Ectodermal cell (in vitro differentiated cells): Measurements from ENCODE around the gene RPS5.
"Not testable (repeated sequence)": the region's sequence is repeated elsewhere in the genome, so short reads cannot be mapped to it uniquely, and the experiment has no call there.

Experiments used
- H3K27ac ChIP-seq: 2 replicates; pipeline ENCODE4 v1.7.0; 2013; ENCODE audit warnings: mild to moderate bottlenecking, low read depth, low read length; ENCODE audit not compliant: insufficient read depth, poor library complexity, severe bottlenecking
- H3K27me3 ChIP-seq: 2 replicates; pipeline ENCODE4 v1.7.0; 2013; ENCODE audit warnings: mild to moderate bottlenecking, low read length; ENCODE audit not compliant: insufficient read depth, control insufficient read depth, poor library complexity, severe bottlenecking
- H3K36me3 ChIP-seq: one replicate; pipeline ENCODE4 v1.7.0; 2013; ENCODE audit warnings: low read length; ENCODE audit not compliant: control insufficient read depth, insufficient read depth
- H3K4me1 ChIP-seq: one replicate; pipeline ENCODE4 v1.7.0; 2013; ENCODE audit warnings: low read length; ENCODE audit not compliant: control insufficient read depth, insufficient read depth
- H3K4me3 ChIP-seq: 2 replicates; pipeline ENCODE4 v1.7.0; 2013; ENCODE audit warnings: low read depth, low read length, control low read depth; ENCODE audit not compliant: insufficient read depth
- H3K9me3 ChIP-seq: 2 replicates; pipeline ENCODE4 v1.7.0; 2013; ENCODE audit warnings: mild to moderate bottlenecking, low read length, moderate library complexity; ENCODE audit not compliant: control insufficient read depth
- WGBS, 2 experiments: methylation state at CpG; one replicate each; pipeline ENCODE4 v1.1.7; 2013; ENCODE audit warnings: missing lambda C conversion rate in 2 of 2; 5-methylcytosine and 5-hydroxymethylcytosine counted together

RPS5 gene

DNA sequence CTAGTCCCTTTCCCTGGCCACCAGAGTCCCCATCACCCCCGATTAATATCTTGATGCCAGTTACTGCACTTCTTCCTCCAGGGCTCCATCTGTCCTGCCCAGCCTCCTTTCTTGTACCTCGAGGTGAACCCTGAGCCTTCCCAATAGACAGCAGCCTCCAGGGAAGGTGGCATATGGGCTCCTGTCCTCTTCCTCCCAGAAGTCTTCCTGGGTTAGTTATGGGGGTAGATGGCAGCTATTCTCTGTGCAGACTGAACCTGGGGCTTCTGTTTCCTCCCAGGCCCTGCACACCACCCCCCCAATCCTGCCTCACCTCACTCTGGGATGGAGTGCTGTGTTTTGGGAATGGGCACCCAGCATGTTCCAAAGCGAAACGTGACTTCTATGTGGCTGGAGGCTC is 11.0 kb downstream of the RPS5 start:
- Histone ChIP-seq H3K27ac (no peak overlapping the region), H3K27me3 (peaks cover 16% of the 10 kb centered on the region), H3K36me3 (peaks cover 20% of the 10 kb centered on the region), H3K4me1 (peaks cover 7% of the 10 kb centered on the region), H3K4me3 (no peak overlapping the region), H3K9me3 (no peaks in the 10 kb centered on the region)
- 88 to 94% methylated on average over 4 of the region's 4 CpGs for WGBS, 2 experiments

- WGBS, 2 experiments, result 95 to 96% methylated on average over 6 of the region's 6 CpGs
Observed at GRCh38 chr19:58398545-58398944, 11.5 kb downstream of the RPS5 start.

DNA sequence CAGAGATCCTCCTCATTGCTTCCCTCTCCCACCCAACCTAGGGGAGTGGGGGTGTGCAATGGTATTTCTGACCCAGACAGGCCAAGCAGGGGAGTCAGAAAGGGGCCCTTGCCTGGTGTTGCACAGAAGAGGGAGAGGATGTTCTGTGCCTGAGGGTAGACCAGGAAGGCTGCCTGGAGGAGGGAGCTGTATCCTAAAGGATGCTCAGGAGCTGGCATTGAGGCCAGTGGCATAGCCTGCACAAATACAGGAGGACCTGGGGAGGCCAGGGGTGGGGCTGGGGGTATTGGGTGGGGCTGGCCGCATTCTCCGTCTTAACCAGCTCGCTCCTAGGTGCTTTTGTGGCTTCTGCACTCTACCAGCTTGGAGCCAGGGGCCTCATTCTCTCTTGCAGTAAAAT is 12.8 kb downstream of the RPS5 start:
- Histone ChIP-seq H3K36me3 (peaks cover 3% of the 10 kb centered on the region), H3K27ac (no peak overlapping the region), H3K9me3 (no peaks in the 10 kb centered on the region), H3K4me3 (no peak overlapping the region), H3K27me3 (peaks cover 16% of the 10 kb centered on the region), H3K4me1 (peaks cover 7% of the 10 kb centered on the region)
- WGBS, 2 experiments, result 89 to 100% methylated on average over 3 of the region's 3 CpGs

More at GRCh38 chr19:58398545-58398944, 11.5 kb downstream of the RPS5 start:
- Histone ChIP-seq H3K9me3 (no peaks in the 10 kb centered on the region), H3K27me3 (peaks cover 16% of the 10 kb centered on the region), H3K27ac (no peak overlapping the region), H3K4me1 (peaks cover 7% of the 10 kb centered on the region), H3K36me3 (peaks cover 16% of the 10 kb centered on the region), H3K4me3 (no peak overlapping the region)

DNA sequence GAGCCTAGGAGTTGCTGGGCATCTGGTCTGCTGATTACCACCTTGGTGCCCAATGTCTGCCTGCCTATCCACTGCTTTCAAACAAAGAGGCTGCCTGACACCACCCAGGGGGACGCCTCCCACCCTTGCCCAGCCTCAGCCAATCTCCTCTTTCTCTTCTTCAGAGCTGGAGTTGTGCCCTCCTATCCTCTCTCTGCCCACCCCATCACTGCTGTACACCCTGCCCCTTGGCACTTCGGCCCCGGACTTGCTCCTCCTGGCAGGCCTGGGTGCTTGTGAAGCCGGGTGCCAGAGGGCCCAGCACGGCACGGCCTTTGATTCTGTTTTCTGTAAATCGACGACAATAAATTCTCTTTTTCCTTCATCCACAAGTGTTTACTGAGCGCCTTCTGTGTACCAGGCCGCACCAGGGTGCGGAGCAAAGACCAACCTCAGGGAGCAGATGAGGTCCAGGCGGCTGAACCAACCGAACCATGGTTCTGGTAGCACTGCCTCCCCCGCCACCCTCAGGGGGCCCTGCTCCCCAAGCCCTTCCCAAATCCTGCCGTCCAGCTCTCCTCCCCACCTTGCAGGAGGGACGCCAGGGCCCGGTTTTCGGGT is 13.3 kb downstream of the RPS5 start:
- Histone ChIP-seq H3K9me3 (no peaks in the 10 kb centered on the region), H3K4me1 (peaks cover 7% of the 10 kb centered on the region), H3K27me3 (peaks cover 16% of the 10 kb centered on the region), H3K27ac (no peak overlapping the region), H3K4me3 (peak overlapping the region; percentile 82), H3K36me3 (no peaks in the 10 kb centered on the region)
- 80 to 83% methylated on average over 18 of the region's 18 CpGs for whole genome bisulfite sequencing, 2 experiments

DNA sequence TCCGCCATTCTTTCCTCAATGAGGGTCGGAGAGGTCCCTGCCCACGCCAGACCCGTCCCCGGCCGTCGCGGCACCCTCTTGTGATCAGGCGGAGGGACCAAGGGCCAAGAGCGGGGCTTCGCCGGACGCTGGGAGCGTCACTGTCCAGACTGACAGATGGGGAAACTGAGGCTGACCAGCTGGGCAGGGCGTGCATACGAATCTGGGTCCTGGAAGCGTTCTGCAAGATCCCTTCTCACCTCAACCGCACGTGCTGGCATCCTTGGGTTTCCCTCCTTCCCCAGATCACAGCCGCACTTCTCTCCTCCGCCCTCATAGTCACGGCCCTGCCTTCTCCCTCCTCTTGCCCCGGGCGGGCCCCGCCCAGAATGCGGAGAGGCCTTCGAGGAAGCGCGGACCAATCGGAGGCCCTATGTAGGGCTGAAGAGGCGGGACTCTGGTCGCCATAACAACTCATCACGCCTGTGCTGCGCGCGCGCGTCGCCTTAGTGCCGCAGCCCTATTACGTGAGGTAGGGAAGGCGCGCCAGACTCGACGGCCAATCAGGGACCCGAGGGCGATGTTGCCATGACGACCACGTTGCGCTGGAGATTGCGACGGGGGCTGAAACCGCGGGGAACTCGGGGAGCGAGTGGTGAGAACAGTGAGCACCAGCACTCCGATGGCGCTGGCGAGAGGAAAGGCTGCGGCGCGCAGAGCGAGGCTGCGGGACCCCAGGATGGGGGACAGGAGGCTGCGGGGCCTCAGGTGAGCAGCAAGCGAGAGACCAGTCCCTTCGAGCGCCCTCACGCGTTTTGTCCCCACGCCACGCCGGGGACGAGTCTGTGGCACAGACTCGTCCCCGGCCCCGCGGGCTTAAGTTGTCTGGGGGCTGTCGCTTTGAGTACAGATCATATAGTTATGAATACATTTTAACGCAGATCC is 14.1 kb downstream of the RPS5 start:
- Histone ChIP-seq H3K4me1 (peaks cover 7% of the 10 kb centered on the region), H3K36me3 (no peaks in the 10 kb centered on the region), H3K9me3 (no peaks in the 10 kb centered on the region), H3K27ac (peak overlapping the region; percentile 50), H3K27me3 (peaks cover 9% of the 10 kb centered on the region), H3K4me3 (peak overlapping the region; percentile 82)
- WGBS, 2 experiments, result 6% methylated on average over 79 of the region's 80 CpGs

DNA sequence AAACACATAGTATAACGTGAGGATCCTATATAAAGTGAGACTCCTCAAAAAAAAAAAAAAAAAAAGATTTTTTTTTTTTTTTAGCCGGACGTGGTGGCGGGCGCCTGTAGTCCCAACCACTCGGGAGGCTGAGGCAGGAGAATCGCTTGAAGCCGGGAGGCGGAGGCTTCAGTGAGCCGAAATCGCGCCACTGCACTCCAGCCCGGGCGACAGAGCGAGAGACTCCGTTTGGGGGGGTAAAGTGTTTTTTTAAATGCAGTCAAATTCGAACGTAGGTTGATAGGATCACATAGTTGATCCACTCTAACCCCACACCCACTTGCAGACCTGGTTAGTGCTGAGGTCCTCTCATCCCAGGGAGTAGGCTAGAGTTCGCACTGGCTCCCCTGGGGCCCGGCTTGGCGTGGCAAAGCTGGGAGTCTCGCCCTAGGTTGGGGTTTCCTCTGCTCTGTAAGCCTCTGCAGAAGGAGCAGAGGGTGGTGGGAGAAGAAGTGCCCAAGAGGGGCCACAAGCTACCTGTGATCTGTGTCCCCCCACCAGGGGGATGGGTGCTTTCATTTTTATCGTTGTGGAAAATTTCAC is 14.9 kb downstream of the RPS5 start:
- WGBS, 2 experiments, result 55 to 56% methylated on average over 22 to 23 of the region's 23 CpGs
- H3K4me1 ChIP-seq, result peaks cover 7% of the 10 kb centered on the region
- H3K4me3 ChIP-seq, result peak overlapping the region; percentile 82
- no peaks in the 10 kb centered on the region for H3K9me3 ChIP-seq
- no peaks in the 10 kb centered on the region for H3K36me3 ChIP-seq
- peak overlapping the region; percentile 50 for H3K27ac ChIP-seq
- H3K27me3 ChIP-seq, result peaks cover 3% of the 10 kb centered on the region

DNA sequence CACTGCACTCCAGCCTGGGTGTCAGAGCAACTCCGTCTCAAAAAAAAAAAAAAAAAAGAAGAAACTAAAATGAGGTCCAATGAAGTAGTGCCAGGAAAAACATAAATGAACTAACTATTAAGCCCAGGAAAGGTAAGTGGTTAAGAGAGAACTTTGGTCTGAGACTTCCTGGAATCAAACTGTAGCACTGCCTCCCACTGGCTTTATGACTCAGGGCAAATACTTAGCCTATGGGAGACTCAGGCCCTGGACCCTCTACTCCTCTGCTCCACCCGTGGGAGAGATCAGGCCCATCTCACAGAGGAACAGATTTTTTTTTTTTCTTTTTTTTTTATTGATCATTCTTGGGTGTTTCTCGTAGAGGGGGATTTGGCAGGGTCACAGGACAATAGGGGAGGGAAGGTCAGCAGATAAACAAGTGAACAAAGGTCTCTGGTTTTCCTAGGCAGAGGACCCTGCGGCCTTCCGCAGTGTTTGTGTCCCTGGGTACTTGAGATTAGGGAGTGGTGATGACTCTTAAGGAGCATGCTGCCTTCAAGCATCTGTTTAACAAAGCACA is 16.9 kb downstream of the RPS5 start:
- 84 to 87% methylated on average over 2 to 3 of the region's 5 CpGs for WGBS, 2 experiments
- H3K27ac ChIP-seq, H3K9me3 ChIP-seq, H3K4me3 ChIP-seq, H3K36me3 ChIP-seq, H3K27me3 ChIP-seq: not testable (repeated sequence)
- peaks cover 11% of the 10 kb centered on the region for H3K4me1 ChIP-seq

DNA sequence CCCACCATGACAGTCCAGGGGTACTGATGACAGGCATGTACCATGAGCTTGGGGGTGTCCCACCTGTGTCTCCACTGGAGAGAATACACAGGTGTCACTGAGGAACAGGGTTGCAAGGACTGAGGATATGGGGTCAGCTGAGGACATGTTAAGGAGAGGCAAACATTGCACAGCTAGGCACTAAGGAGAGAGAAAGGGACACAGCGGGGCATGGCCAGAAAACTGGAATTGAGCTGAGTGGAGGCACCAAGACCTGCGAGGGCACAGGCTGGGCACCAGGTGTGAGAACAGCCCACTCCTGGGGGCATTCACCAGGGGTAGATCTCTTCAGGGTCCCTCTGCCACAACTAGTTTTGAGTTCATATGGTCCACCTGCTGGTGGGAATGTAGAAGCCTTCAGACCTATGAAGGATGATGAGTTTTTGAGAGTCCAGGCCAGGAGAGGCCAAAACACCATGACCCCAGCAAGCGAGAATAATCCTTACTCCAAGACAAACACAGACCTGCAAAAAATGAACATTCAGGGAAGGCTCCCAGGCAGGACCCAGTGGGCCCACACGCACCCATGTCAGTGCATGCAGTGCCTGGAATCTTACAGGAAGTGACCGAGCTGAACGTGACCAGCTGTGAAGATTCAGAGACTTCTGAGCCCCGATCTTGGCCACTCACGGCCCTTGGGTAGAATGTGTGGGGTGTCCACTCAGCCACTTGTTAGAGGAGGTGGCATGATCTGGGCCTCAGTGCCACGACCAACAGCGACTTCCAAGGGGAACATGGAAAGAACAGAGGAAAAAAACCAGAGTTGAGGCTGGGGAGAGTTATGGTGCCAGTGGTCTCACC is 20.0 kb downstream of the RPS5 start:
- H3K27me3 ChIP-seq, result no peaks in the 10 kb centered on the region
- no peaks in the 10 kb centered on the region for H3K36me3 ChIP-seq
- no peaks in the 10 kb centered on the region for H3K9me3 ChIP-seq
- H3K4me3 ChIP-seq, result peak overlapping the region; percentile 78
- peaks cover 4% of the 10 kb centered on the region for H3K4me1 ChIP-seq
- 89 to 90% methylated on average over 10 of the region's 10 CpGs for WGBS, 2 experiments
- no peak overlapping the region for H3K27ac ChIP-seq

GRCh38 chr19:58407658-58408151 is 20.6 kb downstream of the RPS5 start:
- Histone ChIP-seq H3K36me3 (no peaks in the 10 kb centered on the region), H3K27me3 (no peaks in the 10 kb centered on the region), H3K4me3 (peak overlapping the region; percentile 78), H3K27ac (peak overlapping the region; percentile 84), H3K9me3 (no peaks in the 10 kb centered on the region), H3K4me1 (peaks cover 4% of the 10 kb centered on the region)
- 26 to 27% methylated on average over 22 of the region's 22 CpGs for WGBS, 2 experiments
